ENCODE data around the gene TTC9B.

GRCh38 chr19:40234429-40235237 lies 16.4 kb upstream of the TTC9B start:
- TF ChIP-seq CTCF (conservative IDR thresholded peaks at IDR 0.05) (no peak), EZH2 (IDR thresholded peaks at IDR 0.05; ENCODE audit: low read depth) (no peak)
